Right ventricle myocardium inferior (tissue), 1 donor: Measurements from ENCODE around the gene FBXO31. TPM values are rescaled to one million over a fixed set of nuclear protein-coding genes. Genes with fewer than 3 reads are reported as not detected.

ENCODE experiments used
- ATAC-seq: fragments of 200-7000 bp; cut with Tn5 transposase; one replicate; pipeline ENCODE4 v1.9.1; 2020; ENCODE audit warnings: mild to moderate bottlenecking, moderate library complexity
- DNase-seq: peaks from one replicate; pipeline ENCODE4 v3.0.0; 2021; ENCODE audit errors: missing footprints
- intact Hi-C: fragments of 100-400 bp; cut with DNase I; formaldehyde crosslinking; loops from one replicate; pipeline ENCODE4 v1.11.0; 2022
- total RNA-seq: library from RNA; stranded (reverse); fragmentation: NEBNext Ultra II Directional; extraction: Animal tissue kit (Norgen Biotek cat#: 25700); gene quantifications from one replicate; pipeline ENCODE4 v1.2.1, GENCODE V29; 2021
- donor health status: DM: no; HTN: yes; CAD: no; lungs with severe emphysema.

FBXO31 gene
- total RNA-seq, 1 donor from 2014 or later = 70.2 TPM

GRCh38 chr16:87309620-87310525, 73.7 kb downstream of the FBXO31 start:
- intact Hi-C loops = loop anchor here (10.0 kb wide), 1 partner anchor 325 kb away; no protein-coding TSS in a partner anchor
- DNase-seq (no peak), ATAC-seq (no peak)

GRCh38 chr16:87308826-87309225, 74.8 kb downstream of the FBXO31 start:
- intact Hi-C loops = no loop called here
- no peak for ATAC-seq
- DNase-seq = no peak

- intact Hi-C loops = no loop called here
- ATAC-seq = no peak
- no peak for DNase-seq
Measured at GRCh38 chr16:87306516-87306915, 77.1 kb downstream of the FBXO31 start.

GRCh38 chr16:87305505-87306391, 77.8 kb downstream of the FBXO31 start:
- DNase-seq (no peak), ATAC-seq (no peak)
- intact Hi-C loops = no loop called here

- ATAC-seq (no peak), DNase-seq (no peak)
- intact Hi-C loops = no loop called here
Measured at GRCh38 chr16:87304951-87305350, 78.6 kb downstream of the FBXO31 start.

- intact Hi-C loops = no loop called here
Measured at GRCh38 chr16:87303962-87304521, 79.5 kb downstream of the FBXO31 start.

GRCh38 chr16:87303431-87303930, 80.1 kb downstream of the FBXO31 start:
- intact Hi-C loops = no loop called here
- DNase-seq (no peak), ATAC-seq (no peak)

More at GRCh38 chr16:87303962-87304521, 79.5 kb downstream of the FBXO31 start:
- ATAC-seq (no peak), DNase-seq (no peak)

GRCh38 chr16:87298857-87299465, 84.6 kb downstream of the FBXO31 start:
- no peak for ATAC-seq
- intact Hi-C loops = loop anchor here (5.0 kb wide), 1 partner anchor 737 kb away; no protein-coding TSS in a partner anchor
- DNase-seq = peak; percentile 50

- ATAC-seq = no peak
- peak; percentile 48 for DNase-seq
Measured at GRCh38 chr16:87297918-87298631, 85.5 kb downstream of the FBXO31 start.

GRCh38 chr16:87297407-87297806, 86.2 kb downstream of the FBXO31 start:
- ATAC-seq (no peak), DNase-seq (no peak)
- intact Hi-C loops = loop anchor here (5.0 kb wide), 1 partner anchor 735 kb away; no protein-coding TSS in a partner anchor

More at GRCh38 chr16:87297918-87298631, 85.5 kb downstream of the FBXO31 start:
- intact Hi-C loops = loop anchor here (5.0 kb wide), 1 partner anchor 736 kb away; no protein-coding TSS in a partner anchor

GRCh38 chr16:87295661-87296531, 87.7 kb downstream of the FBXO31 start:
- DNase-seq (no peak), ATAC-seq (no peak)
- intact Hi-C loops = loop anchor here (5.0 kb wide), 1 partner anchor 734 kb away; no protein-coding TSS in a partner anchor

GRCh38 chr16:87295259-87295658, 88.3 kb downstream of the FBXO31 start:
- intact Hi-C loops = loop anchor here (5.0 kb wide), 1 partner anchor 733 kb away; no protein-coding TSS in a partner anchor
- no peak for ATAC-seq
- DNase-seq = no peak

GRCh38 chr16:87293990-87294389, 89.6 kb downstream of the FBXO31 start:
- ATAC-seq (no peak), DNase-seq (no peak)
- intact Hi-C loops = no loop called here

GRCh38 chr16:87291944-87292343, 91.6 kb downstream of the FBXO31 start:
- intact Hi-C loops = no loop called here
- ATAC-seq (no peak), DNase-seq (no peak)

GRCh38 chr16:87288753-87289362, 94.7 kb downstream of the FBXO31 start:
- DNase-seq (no peak), ATAC-seq (no peak)
- intact Hi-C loops = no loop called here
